ENCODE data around the gene RBM15. TPM values are rescaled to one million over a fixed set of nuclear protein-coding genes. Genes with fewer than 3 reads are reported as not detected.

Gene RBM15
- total RNA-seq, 4 donors from 2014 or later = 27.8 to 44.9 (median 30.2) TPM

- Histone ChIP-seq H3K4me3 (no peak overlapping the region), H3K27me3 (no peaks in the 10 kb centered on the region), H3K9me3 (no peaks in the 10 kb centered on the region), H3K4me1 (peaks cover 8 to 14% of the 10 kb centered on the region in 2 donors), H3K36me3 (no peaks in the 10 kb centered on the region), H3K27ac (no peak overlapping the region)
- in situ Hi-C loops (cut with MboI; ENCODE audit: low sequenced_read_pairs in 4 of 4) (loop anchor here in 3 of 4 donors (5.0 to 25.0 kb wide), 4 partner anchors 72 to 298 kb away; partner anchors contain the start of genes LAMTOR5 (in 1 of the 3) and STRIP1 (in 1 of the 3)), intact Hi-C loops (cut with DNase I; ENCODE audit: low total_unique reads) (loop anchor here (10.0 kb wide), 1 partner anchor 340 kb away; no protein-coding TSS in a partner anchor)
- DNase-seq = no peak
- no peak for TF ChIP-seq POLR2A (IDR thresholded peaks at IDR 0.05)
- TF ChIP-seq CTCF (IDR thresholded peaks at IDR 0.05 in 4 of 5, conservative IDR thresholded peaks at IDR 0.05 in 1 of 5) = no peak
- ATAC-seq = no peak
These were observed 3.9 kb upstream of the RBM15 start for GRCh38 chr1:110335265-110335664.

- intact Hi-C loops (cut with DNase I; ENCODE audit: low total_unique reads) = loop anchor here (10.0 kb wide), 1 partner anchor 342 kb away; no protein-coding TSS in a partner anchor
- TF ChIP-seq CTCF (IDR thresholded peaks at IDR 0.05 in 4 of 5, conservative IDR thresholded peaks at IDR 0.05 in 1 of 5) (no peak), POLR2A (IDR thresholded peaks at IDR 0.05) (no peak)
- Histone ChIP-seq H3K36me3 (peaks cover 0 to 5% of the 10 kb centered on the region in 2 donors), H3K9me3 (no peaks in the 10 kb centered on the region), H3K27me3 (no peaks in the 10 kb centered on the region), H3K4me1 (peaks cover 21 to 26% of the 10 kb centered on the region in 2 donors), H3K27ac (peak overlapping the region in 2 of 4 donors; percentile 93 to 99), H3K4me3 (no peak overlapping the region)
- ATAC-seq (no peak), DNase-seq (no peak)
- in situ Hi-C loops (cut with MboI; ENCODE audit: low sequenced_read_pairs in 4 of 4) = loop anchor here in 3 of 4 donors (5.0 to 25.0 kb wide), 4 partner anchors 71 to 299 kb away; partner anchors contain the start of genes LAMTOR5 (in 1 of the 3) and STRIP1 (in 1 of the 3)
These were observed 2.7 kb upstream of the RBM15 start for GRCh38 chr1:110336300-110337039.

- peaks cover 34 to 40% of the 10 kb centered on the region in 2 donors for H3K4me1 ChIP-seq
- peaks cover 0 to 5% of the 10 kb centered on the region in 2 donors for H3K36me3 ChIP-seq
- no peaks in the 10 kb centered on the region for H3K9me3 ChIP-seq
- peak overlapping the region; percentile 73 to 88 (median 82) for H3K4me3 ChIP-seq
- intact Hi-C loops (cut with DNase I; ENCODE audit: low total_unique reads) (loop anchor here (1.0 to 10.0 kb wide), 3 partner anchors 69 to 343 kb away; partner anchors contain the start of genes LAMTOR5 and STRIP1), in situ Hi-C loops (cut with MboI; ENCODE audit: low sequenced_read_pairs in 4 of 4) (loop anchor here in 3 of 4 donors (5.0 to 25.0 kb wide), 4 partner anchors 69 to 301 kb away; partner anchors contain the start of genes LAMTOR5 (in 1 of the 3) and STRIP1 (in 1 of the 3))
- DNase-seq (peak; percentile 15 to 54), ATAC-seq (peak in 1 of 2 donors; percentile 3)
- H3K27ac ChIP-seq = peak overlapping the region; percentile 93 to 99 (median 96)
- TF ChIP-seq POLR2A (IDR thresholded peaks at IDR 0.05) (no peak), CTCF (IDR thresholded peaks at IDR 0.05 in 4 of 5, conservative IDR thresholded peaks at IDR 0.05 in 1 of 5) (no peak)
- no peaks in the 10 kb centered on the region for H3K27me3 ChIP-seq
These were observed 1.4 kb upstream of the RBM15 start for GRCh38 chr1:110337704-110338308.

- in situ Hi-C loops (cut with MboI; ENCODE audit: low sequenced_read_pairs in 4 of 4) (loop anchor here in 3 of 4 donors (5.0 to 25.0 kb wide), 4 partner anchors 69 to 301 kb away; partner anchors contain the start of genes LAMTOR5 (in 1 of the 3) and STRIP1 (in 1 of the 3)), intact Hi-C loops (cut with DNase I; ENCODE audit: low total_unique reads) (loop anchor here (1.0 to 10.0 kb wide), 3 partner anchors 68 to 344 kb away; partner anchors contain the start of genes LAMTOR5 and STRIP1)
- ATAC-seq (peak; percentile 83 to 88), DNase-seq (peak; percentile 82 to 97)
- peak overlapping the region; percentile 73 to 88 (median 82) for H3K4me3 ChIP-seq
- TF ChIP-seq POLR2A (IDR thresholded peaks at IDR 0.05) (peak; percentile 82 to 84), CTCF (IDR thresholded peaks at IDR 0.05 in 4 of 5, conservative IDR thresholded peaks at IDR 0.05 in 1 of 5) (peak; percentile 75 to 85 (median 78))
- no peaks in the 10 kb centered on the region for H3K27me3 ChIP-seq
- H3K4me1 ChIP-seq = peaks cover 40 to 46% of the 10 kb centered on the region in 2 donors
- peaks cover 0 to 5% of the 10 kb centered on the region in 2 donors for H3K36me3 ChIP-seq
- H3K27ac ChIP-seq = peak overlapping the region; percentile 93 to 99 (median 96)
- no peaks in the 10 kb centered on the region for H3K9me3 ChIP-seq
These were observed 780 bp upstream of the RBM15 start for GRCh38 chr1:110338309-110338885.

Measured in gastrocnemius medialis (tissue), 4 donors.